ENCODE results near the gene LTBP1. TPM values are rescaled to one million over a fixed set of nuclear protein-coding genes. Genes with fewer than 3 reads are reported as not detected.

Gene LTBP1
- total and polyA plus RNA-seq, 2 donors (not counting 1 experiment from before 2014, with no cell fraction given): 0.69 TPM; not detected in 1

- no peak overlapping the region for H3K9ac ChIP-seq (ENCODE audit: low read length)
- intact Hi-C loops (cut with micrococcal nuclease): no loop called here
- 88% methylated on average over 3 of the region's 5 CpGs for WGBS (ENCODE audit: insufficient coverage)
- DNase-seq (no peak), ATAC-seq (ENCODE audit: low read depth) (no peak)
- POLR2A ChIA-PET: no interaction called here
- Mint-ChIP-seq H3K4me3 (no peak overlapping the region), H3K27me3 (peaks cover 9% of the 10 kb centered on the region), H3K9me3 (ENCODE audit: insufficient read depth) (no peaks in the 10 kb centered on the region), H3K4me1 (no peaks in the 10 kb centered on the region), H3K27ac (no peak overlapping the region)
- no peaks in the 10 kb centered on the region for H3K79me2 ChIP-seq (ENCODE audit: control insufficient read depth, insufficient read depth, low read length)
- H3K4me1 ChIP-seq (ENCODE audit: control insufficient read depth in 2 of 2, insufficient read depth in 2 of 2, low read length in 2 of 2): no peaks in the 10 kb centered on the region
- no peaks in the 10 kb centered on the region for H3K36me3 ChIP-seq (replicated peaks in 1 of 2; ENCODE audit: control extremely low read depth in 1 of 2, control insufficient read depth in 1 of 2, extremely low read depth in 1 of 2, insufficient read depth in 2 of 2, low read length in 1 of 2)
- CTCF ChIA-PET: no interaction called here
- no peak for TF ChIP-seq EZH2 (IDR thresholded peaks at IDR 0.05; ENCODE audit: borderline replicate concordance, insufficient read depth, low read depth, low read length, poor library complexity, severe bottlenecking)
- no peak for TF ChIP-seq CTCF (IDR thresholded peaks at IDR 0.05)
- H3K4me2 ChIP-seq (replicated peaks; ENCODE audit: low read depth, low read length, poor library complexity, severe bottlenecking): no peak overlapping the region
- no peaks in the 10 kb centered on the region for H3K9me3 ChIP-seq (ENCODE audit: control extremely low read depth in 1 of 3, control insufficient read depth in 2 of 3, insufficient read depth in 1 of 3, low read length in 2 of 3)
- no peaks in the 10 kb centered on the region for H4K20me1 ChIP-seq (ENCODE audit: control insufficient read depth, insufficient read depth, low read length, poor library complexity, severe bottlenecking)
- H3K4me3 ChIP-seq (ENCODE audit: control extremely low read depth in 1 of 5, extremely low read depth in 1 of 5, insufficient read depth in 1 of 5, low read depth in 2 of 5, low read length in 4 of 5): no peak overlapping the region
- no peak overlapping the region for H2AFZ ChIP-seq (ENCODE audit: insufficient read depth, low read depth, low read length, poor library complexity, severe bottlenecking)
- H3K27ac ChIP-seq (ENCODE audit: low read length in 2 of 2): no peak overlapping the region
- H3K27me3 ChIP-seq (replicated peaks in 1 of 4; ENCODE audit: control extremely low read depth in 1 of 4, control insufficient read depth in 3 of 4, insufficient read depth in 4 of 4, low read length in 3 of 4): no peaks in the 10 kb centered on the region
These were observed 194.7 kb downstream of the LTBP1 start for GRCh38 chr2:33141476-33141875.

GRCh38 chr2:33142810-33143209, 196.1 kb downstream of the LTBP1 start:
- H3K4me3 Mint-ChIP-seq: no peak overlapping the region
- Histone ChIP-seq H3K9ac (ENCODE audit: low read length) (no peak overlapping the region), H3K27me3 (replicated peaks in 1 of 4; ENCODE audit: control extremely low read depth in 1 of 4, control insufficient read depth in 3 of 4, insufficient read depth in 4 of 4, low read length in 3 of 4) (no peaks in the 10 kb centered on the region), H3K4me1 (ENCODE audit: control insufficient read depth in 2 of 2, insufficient read depth in 2 of 2, low read length in 2 of 2) (no peaks in the 10 kb centered on the region), H2AFZ (ENCODE audit: insufficient read depth, low read depth, low read length, poor library complexity, severe bottlenecking) (no peak overlapping the region), H3K36me3 (replicated peaks in 1 of 2; ENCODE audit: control extremely low read depth in 1 of 2, control insufficient read depth in 1 of 2, extremely low read depth in 1 of 2, insufficient read depth in 2 of 2, low read length in 1 of 2) (no peaks in the 10 kb centered on the region), H3K4me2 (replicated peaks; ENCODE audit: low read depth, low read length, poor library complexity, severe bottlenecking) (no peak overlapping the region), H3K9me3 (ENCODE audit: control extremely low read depth in 1 of 3, control insufficient read depth in 2 of 3, insufficient read depth in 1 of 3, low read length in 2 of 3) (no peaks in the 10 kb centered on the region), H3K27ac (ENCODE audit: low read length in 2 of 2) (no peak overlapping the region), H4K20me1 (ENCODE audit: control insufficient read depth, insufficient read depth, low read length, poor library complexity, severe bottlenecking) (no peaks in the 10 kb centered on the region), H3K4me3 (ENCODE audit: control extremely low read depth in 1 of 5, extremely low read depth in 1 of 5, insufficient read depth in 1 of 5, low read depth in 2 of 5, low read length in 4 of 5) (no peak overlapping the region), H3K79me2 (ENCODE audit: control insufficient read depth, insufficient read depth, low read length) (no peaks in the 10 kb centered on the region)
- 94% methylated on average over 4 of the region's 4 CpGs for WGBS (ENCODE audit: insufficient coverage)
- no peak for DNase-seq
- H3K27me3 Mint-ChIP-seq: peaks cover 8% of the 10 kb centered on the region
- TF ChIP-seq CTCF (IDR thresholded peaks at IDR 0.05) (no peak), EZH2 (IDR thresholded peaks at IDR 0.05; ENCODE audit: borderline replicate concordance, insufficient read depth, low read depth, low read length, poor library complexity, severe bottlenecking) (no peak)
- POLR2A ChIA-PET: no interaction called here
- ATAC-seq (ENCODE audit: low read depth): no peak
- intact Hi-C loops (cut with micrococcal nuclease): no loop called here
- no peaks in the 10 kb centered on the region for H3K9me3 Mint-ChIP-seq (ENCODE audit: insufficient read depth)
- CTCF ChIA-PET: no interaction called here
- H3K4me1 Mint-ChIP-seq: no peaks in the 10 kb centered on the region
- no peak overlapping the region for H3K27ac Mint-ChIP-seq
